NCI-H1436 (cell line): ENCODE results near the gene SIL1.

Experiments used
- DNase-seq: peaks from one replicate; lab custom pipeline; 2025; lab: John Stamatoyannopoulos, UW

Gene SIL1

GRCh38 chr5:138978581-138978980 is 219.6 kb downstream of the SIL1 start:
- DNase-seq = no peak

GRCh38 chr5:138978080-138978479 is 220.1 kb downstream of the SIL1 start:
- no peak for DNase-seq

GRCh38 chr5:138975098-138975847 is 222.9 kb downstream of the SIL1 start:
- no peak for DNase-seq

- no peak for DNase-seq
Measured at GRCh38 chr5:138974227-138975063, 223.7 kb downstream of the SIL1 start.

- no peak for DNase-seq
Measured at GRCh38 chr5:138972836-138973235, 225.3 kb downstream of the SIL1 start.

GRCh38 chr5:138972230-138972629 is 225.9 kb downstream of the SIL1 start:
- DNase-seq = no peak

- no peak for DNase-seq
Measured at GRCh38 chr5:138969323-138970002, 228.7 kb downstream of the SIL1 start.

GRCh38 chr5:138968601-138969000 is 229.6 kb downstream of the SIL1 start:
- no peak for DNase-seq

- no peak for DNase-seq
Measured at GRCh38 chr5:138967791-138968448, 230.2 kb downstream of the SIL1 start.

GRCh38 chr5:138966236-138966985 is 231.8 kb downstream of the SIL1 start:
- DNase-seq = no peak

GRCh38 chr5:138965626-138966025 is 232.5 kb downstream of the SIL1 start:
- no peak for DNase-seq

- DNase-seq = no peak
Measured at GRCh38 chr5:138964647-138965201, 233.4 kb downstream of the SIL1 start.

GRCh38 chr5:138963763-138964371 is 234.3 kb downstream of the SIL1 start:
- DNase-seq = no peak

GRCh38 chr5:138962614-138963370 is 235.4 kb downstream of the SIL1 start:
- no peak for DNase-seq

GRCh38 chr5:138961729-138962128 is 236.4 kb downstream of the SIL1 start:
- DNase-seq = no peak

GRCh38 chr5:138961221-138961620 is 236.9 kb downstream of the SIL1 start:
- DNase-seq = no peak

GRCh38 chr5:138960145-138960692 is 237.9 kb downstream of the SIL1 start:
- peak; percentile 46 for DNase-seq

- no peak for DNase-seq
Measured at GRCh38 chr5:138956801-138957200, 241.4 kb downstream of the SIL1 start.

GRCh38 chr5:138955671-138956295 is 242.4 kb downstream of the SIL1 start:
- DNase-seq = no peak
